Amniotic epithelial cell (primary cell): Measurements from ENCODE around the gene SFI1.
A peak's percentile ranks its signal among the peaks of the same experiment; 100 is the strongest.

ENCODE experiments used
- DNase-seq: peaks from one replicate; pipeline ENCODE4 v3.0.0-alpha.2; 2010; ENCODE audit warnings: low read depth

The SFI1 gene

GRCh38 chr22:31595271-31595670 is 98.9 kb downstream of the SFI1 start:
- DNase-seq = no peak

GRCh38 chr22:31602259-31602952 is 106.1 kb downstream of the SFI1 start:
- peak; percentile 98 for DNase-seq

- DNase-seq = peak; percentile 63
Measured at GRCh38 chr22:31603081-31603525, 106.8 kb downstream of the SFI1 start.

- DNase-seq = no peak
Measured at GRCh38 chr22:31603574-31603973, 107.2 kb downstream of the SFI1 start.

- DNase-seq = no peak
Measured at GRCh38 chr22:31604137-31604705, 107.9 kb downstream of the SFI1 start.

GRCh38 chr22:31604746-31605705 is 108.7 kb downstream of the SFI1 start:
- DNase-seq = no peak

GRCh38 chr22:31605851-31606585 is 109.7 kb downstream of the SFI1 start:
- no peak for DNase-seq

GRCh38 chr22:31607696-31608095 is 111.4 kb downstream of the SFI1 start:
- DNase-seq = no peak

- DNase-seq = no peak
Measured at GRCh38 chr22:31609716-31610115, 113.4 kb downstream of the SFI1 start.

- DNase-seq = no peak
Measured at GRCh38 chr22:31610611-31611010, 114.3 kb downstream of the SFI1 start.

- DNase-seq = peak; percentile 44
Measured at GRCh38 chr22:31611061-31611760, 114.9 kb downstream of the SFI1 start.

- DNase-seq = no peak
Measured at GRCh38 chr22:31612891-31613285, 116.6 kb downstream of the SFI1 start.

GRCh38 chr22:31613286-31613903 is 117.1 kb downstream of the SFI1 start:
- DNase-seq = no peak

GRCh38 chr22:31613904-31614296 is 117.6 kb downstream of the SFI1 start:
- no peak for DNase-seq

GRCh38 chr22:31614781-31615490 is 118.6 kb downstream of the SFI1 start:
- DNase-seq = no peak

GRCh38 chr22:31615491-31615860 is 119.1 kb downstream of the SFI1 start:
- DNase-seq = no peak

GRCh38 chr22:31615940-31616314 is 119.6 kb downstream of the SFI1 start:
- DNase-seq = no peak

GRCh38 chr22:31616315-31616980 is 120.1 kb downstream of the SFI1 start:
- peak; percentile 41 for DNase-seq

- no peak for DNase-seq
Measured at GRCh38 chr22:31618057-31618456, 121.7 kb downstream of the SFI1 start.
